NCI-H446 (cell line): ENCODE data around the gene UQCR10.

ENCODE experiments used
- DNase-seq, 2 experiments: peaks; one replicate each; lab custom pipeline; 2025; lab: John Stamatoyannopoulos, UW

The UQCR10 gene

DNA sequence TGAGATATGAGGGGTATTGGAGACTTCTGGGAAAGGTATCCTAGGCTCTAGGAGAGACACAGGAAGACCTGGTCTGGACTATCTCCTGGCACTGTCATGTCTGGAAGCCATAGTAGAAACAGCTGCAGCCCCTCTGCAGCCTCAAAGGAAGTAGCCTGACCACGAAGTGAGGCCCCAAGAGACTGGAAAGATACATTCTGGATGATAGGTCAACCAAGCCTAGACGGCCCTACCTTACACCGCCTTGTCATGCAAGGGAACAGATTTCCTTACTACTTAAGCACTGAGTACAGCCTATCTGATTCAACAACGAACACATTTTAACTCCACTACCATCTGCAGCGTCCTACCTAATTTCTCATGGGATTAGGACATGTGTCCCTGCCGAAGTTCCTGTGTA lies 31.1 kb downstream of the UQCR10 start:
- no peak for DNase-seq

DNA sequence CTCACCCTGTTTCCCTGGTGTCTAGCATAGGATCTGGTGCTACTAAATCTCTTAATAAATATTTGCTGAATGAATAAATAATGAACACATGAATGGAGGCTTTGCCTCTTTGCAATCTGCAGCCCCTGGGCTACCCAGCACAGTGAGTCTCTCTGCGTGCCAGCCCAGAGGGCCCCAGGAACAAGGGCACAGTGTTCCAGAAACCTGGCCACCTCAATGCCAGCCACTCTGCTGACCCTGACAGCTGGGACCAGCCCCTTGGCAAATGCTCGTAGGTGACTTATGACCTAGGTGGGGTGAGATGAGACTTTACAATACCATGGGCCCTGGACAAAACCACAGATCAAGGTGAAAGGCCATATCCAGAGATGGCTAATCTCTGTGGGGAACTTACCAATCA lies 31.6 kb downstream of the UQCR10 start:
- no peak for DNase-seq

DNA sequence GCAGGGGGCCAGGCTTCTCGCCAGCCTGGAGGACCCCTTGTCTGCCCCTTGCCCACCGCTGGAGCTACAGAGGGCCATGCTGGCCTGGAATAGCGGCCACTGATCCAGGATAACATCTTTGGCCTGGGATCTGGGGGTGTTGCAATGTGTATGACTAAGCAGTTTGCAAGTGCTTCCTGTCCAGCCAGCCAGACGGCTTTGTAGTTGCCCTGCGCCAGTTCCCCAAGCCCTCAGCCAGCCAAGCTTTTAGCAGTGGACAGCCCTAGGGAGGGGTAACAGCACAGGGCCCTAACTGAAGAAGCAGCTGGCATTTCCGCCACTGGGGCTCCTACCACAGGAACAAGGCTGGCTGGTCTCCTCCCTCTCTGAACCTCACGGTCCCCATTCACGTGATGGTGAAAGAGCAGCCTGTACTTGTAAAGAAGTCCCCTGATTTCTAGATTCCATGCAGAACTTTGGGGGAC lies 32.1 kb downstream of the UQCR10 start:
- DNase-seq = no peak

GRCh38 chr22:29801153-29801552 lies 34.0 kb downstream of the UQCR10 start:
- DNase-seq = no peak

DNA sequence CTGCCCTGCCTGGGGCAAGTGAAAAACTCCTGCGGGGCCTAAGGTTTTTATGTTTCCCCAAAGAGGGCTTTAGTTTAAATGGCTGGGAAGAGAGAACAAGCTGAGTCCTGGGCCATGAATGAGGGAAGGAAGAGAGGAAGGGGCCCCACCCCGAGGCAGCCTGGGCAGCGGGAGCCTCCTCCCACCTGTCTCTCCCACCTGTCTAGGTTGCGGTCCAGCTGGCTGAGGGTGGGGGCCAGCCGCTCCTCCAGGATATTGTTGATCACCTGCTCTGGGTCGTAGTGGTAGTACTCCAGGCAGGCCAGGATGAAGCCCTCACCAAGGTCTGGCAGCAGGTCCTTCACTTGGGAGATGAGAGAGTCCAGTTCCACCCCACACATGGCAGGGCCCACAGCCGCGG lies 34.6 kb downstream of the UQCR10 start:
- no peak for DNase-seq

- DNase-seq = no peak
These were observed 36.0 kb downstream of the UQCR10 start for GRCh38 chr22:29803190-29803589.

DNA sequence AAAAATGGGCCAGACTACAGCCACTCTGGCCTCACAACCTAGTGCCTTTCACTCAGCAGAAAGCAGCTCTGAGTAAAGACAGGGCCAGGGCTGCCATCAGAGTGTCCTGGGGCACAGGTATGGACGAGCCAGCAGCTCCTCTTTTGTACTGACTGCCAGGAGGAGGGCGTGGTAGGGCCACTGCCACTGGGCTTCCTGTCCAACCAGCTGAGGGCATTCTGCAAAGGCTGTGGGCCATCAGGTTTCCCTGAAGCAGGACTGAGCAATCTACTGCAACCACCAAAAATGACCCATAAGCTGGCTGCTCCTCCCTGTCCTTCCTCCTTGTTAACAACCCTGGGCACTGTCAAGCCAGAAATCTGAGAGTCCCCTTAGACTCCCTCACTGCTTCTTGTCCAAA lies 37.8 kb downstream of the UQCR10 start:
- DNase-seq = no peak

DNA sequence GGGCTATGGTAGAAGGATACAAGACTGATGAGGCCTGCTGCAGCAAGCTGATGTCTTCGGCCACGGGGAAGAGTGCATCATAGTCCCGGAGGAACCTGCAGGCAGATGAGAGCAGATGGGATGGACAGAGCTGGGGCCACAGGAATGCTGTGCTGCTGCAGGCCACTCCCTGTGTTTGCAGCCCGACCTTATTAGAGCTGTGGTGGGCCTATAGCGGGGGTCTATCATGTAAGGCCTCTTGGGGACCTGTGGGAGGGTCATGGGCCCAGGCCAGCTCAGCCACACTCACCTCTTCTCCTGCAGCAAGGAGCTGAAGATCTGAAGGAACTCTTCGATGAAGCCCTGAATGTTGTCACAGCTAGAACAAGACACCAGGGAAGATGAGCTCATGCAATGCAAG lies 39.0 kb downstream of the UQCR10 start:
- DNase-seq = no peak

DNA sequence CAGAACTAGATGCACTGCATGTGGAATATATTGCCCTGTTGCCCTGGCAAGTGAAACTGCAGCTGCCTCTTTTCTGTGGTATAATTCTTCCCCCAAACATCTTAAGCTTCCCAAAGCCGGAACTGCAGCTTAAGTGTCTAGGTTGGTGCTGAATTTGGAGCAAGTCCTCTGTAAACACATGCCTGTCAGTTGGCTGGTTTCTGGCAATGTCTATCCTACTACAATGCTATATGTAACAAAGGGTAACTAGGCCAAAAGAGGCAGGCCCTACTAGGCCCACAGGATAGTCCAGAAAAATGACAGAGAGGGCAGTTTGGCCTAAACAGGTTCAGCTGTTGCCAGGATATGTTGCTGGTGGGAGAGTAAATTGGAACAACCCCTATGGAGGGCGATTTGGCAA lies 43.0 kb downstream of the UQCR10 start:
- peak; percentile 48 to 91 for DNase-seq

DNA sequence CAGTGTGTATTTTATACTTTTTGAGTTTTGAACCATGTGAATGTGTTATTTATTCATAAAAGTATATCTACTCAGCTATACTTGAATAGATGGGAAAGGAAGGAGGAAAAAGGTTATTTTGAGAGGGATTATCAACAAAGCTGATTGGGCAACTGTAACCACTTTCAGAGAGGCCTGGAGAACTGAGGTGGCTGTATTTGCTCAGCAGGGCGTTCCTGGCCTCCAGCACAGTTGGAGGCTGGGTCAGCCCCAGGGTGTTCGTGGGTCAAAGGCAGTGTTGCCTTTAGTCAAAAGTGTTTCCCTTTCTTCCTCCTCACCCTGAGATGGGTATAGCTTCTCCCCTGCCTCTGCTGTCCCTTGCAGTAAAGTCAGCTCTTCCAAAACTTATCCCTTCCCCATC lies 44.2 kb downstream of the UQCR10 start:
- DNase-seq = no peak

DNA sequence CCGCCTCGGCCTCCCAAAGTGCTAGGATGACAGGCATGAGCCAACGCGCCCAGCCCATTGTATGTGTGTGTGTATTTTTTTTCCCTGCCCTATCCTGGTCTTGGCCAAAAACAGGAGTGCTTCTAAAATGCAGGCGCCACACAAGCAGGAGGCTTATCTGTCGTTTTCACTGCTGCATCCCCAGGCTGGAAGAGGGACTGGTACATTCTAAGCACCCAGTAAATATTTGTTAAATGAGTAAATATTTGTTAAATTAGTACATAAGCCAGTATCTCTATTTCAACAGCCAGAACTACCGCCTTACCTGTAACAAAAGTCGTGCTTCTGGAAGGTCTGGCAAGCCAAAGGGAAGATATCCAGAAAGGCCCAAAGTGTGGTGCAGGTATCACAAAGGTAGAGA lies 46.0 kb downstream of the UQCR10 start:
- DNase-seq = no peak

GRCh38 chr22:29813563-29813962 lies 46.4 kb downstream of the UQCR10 start:
- DNase-seq = no peak

GRCh38 chr22:29814003-29814402 lies 46.8 kb downstream of the UQCR10 start:
- no peak for DNase-seq

- peak; percentile 64 to 78 for DNase-seq
These were observed 48.4 kb downstream of the UQCR10 start for GRCh38 chr22:29815580-29815979.

- DNase-seq = peak; percentile 36 to 84
These were observed 49.0 kb downstream of the UQCR10 start for GRCh38 chr22:29816128-29816527.

DNA sequence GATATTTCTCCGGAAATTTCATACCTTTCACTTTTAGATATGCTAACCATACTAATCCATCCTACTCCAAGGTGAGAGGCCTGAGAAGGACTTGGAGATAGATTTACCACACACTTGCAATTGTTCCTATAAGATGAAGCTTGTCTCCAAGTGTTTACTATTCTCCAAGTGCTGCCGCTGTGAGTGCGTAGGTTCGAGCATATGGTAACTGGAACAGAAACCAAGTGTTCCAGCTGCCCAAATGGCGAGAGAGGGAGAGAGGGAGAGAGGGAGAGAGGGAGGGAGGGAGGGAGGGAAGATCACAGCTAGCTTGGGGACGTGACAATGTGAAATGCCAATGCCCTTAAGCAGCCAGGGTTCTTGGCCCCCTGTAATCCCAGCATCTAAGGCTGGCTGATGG lies 49.4 kb downstream of the UQCR10 start:
- peak; percentile 36 to 83 for DNase-seq

- DNase-seq = peak in 1 of 2 experiments; percentile 48
These were observed 49.8 kb downstream of the UQCR10 start for GRCh38 chr22:29816980-29817379.

- peak in 1 of 2 experiments; percentile 27 for DNase-seq
These were observed 50.6 kb downstream of the UQCR10 start for GRCh38 chr22:29817724-29818123.

DNA sequence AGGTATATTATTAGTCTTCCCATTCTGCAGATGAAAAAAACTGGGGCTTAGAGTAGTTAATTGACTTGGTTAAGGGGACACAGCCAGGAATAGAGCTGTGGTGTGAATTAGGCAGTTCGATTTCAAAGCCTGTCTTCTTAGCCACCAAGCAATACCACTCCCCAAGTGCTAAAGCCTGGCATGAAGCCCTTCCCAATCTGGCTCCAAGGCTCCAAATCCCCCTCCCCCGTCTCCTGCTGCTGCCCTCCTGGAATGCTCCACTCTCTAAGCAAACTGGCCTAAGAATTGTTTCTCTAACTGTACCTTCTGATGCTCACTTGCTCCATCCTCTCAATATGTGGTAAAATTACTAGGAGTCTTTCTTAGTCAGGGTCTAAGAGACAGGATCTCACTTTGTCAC lies 52.3 kb downstream of the UQCR10 start:
- DNase-seq = peak in 1 of 2 experiments; percentile 59
